ENCODE results near the gene KIAA0825.
"Not testable (repeated sequence)": the region's sequence is repeated elsewhere in the genome, so short reads cannot be mapped to it uniquely, and the experiment has no call there.

KIAA0825 gene

DNA sequence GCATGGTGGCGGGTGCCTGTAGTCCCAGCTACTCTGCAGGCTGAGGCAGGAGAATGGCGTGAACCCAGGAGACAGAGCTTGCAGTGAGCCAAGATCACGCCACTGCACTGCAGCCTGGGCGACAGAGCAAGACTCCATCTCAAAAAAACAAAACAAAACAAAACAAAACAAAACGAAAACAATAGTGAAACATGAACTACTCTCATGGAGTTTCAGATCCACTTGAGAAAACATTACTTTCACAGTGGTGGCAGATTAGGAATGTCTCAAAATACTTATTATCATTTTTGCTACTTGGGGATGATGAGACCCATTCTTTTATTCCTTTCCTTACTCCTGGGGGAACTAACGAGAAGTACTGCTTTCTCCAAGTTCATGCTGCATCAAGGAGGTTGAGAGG is 448.2 kb downstream of the KIAA0825 start:
- not testable (repeated sequence) for DNase-seq

DNA sequence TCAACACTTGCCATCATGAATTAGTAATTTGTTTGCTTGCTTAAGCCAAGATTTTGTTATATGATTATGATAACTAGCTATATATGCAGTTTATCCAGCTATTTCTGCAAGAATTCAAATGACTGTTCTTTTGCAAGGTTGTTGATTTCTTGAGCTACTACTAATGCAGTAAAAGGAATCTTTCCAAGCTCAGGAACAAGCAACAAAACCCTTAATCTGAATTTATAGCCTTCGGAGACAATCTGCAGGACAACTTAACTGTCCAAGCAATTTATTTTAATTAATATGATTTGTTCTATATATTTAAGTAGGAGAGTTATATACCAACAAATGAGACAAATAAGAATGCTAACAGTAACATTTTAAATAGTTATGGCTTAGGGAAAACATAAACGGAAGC is 450.3 kb downstream of the KIAA0825 start:
- DNase-seq, result no peak

DNA sequence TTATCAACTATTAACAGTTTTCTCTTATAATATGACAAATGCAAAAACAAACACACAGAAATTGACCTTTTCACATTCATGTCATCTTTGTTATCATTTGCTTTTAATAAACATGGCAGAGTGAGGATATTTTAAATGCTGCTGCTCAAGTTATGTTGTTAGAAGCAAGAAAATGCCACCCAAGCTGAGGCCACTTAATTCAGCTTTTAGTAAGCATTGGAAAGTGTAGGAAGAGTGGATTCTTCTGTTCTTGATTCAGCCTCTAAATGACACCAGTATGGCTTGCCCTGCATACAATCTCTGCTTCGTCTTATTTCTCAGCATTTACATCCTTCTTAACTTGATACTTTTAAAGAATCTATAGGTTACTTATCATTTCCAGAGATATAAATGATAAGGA is 456.6 kb downstream of the KIAA0825 start:
- no peak for DNase-seq

DNA sequence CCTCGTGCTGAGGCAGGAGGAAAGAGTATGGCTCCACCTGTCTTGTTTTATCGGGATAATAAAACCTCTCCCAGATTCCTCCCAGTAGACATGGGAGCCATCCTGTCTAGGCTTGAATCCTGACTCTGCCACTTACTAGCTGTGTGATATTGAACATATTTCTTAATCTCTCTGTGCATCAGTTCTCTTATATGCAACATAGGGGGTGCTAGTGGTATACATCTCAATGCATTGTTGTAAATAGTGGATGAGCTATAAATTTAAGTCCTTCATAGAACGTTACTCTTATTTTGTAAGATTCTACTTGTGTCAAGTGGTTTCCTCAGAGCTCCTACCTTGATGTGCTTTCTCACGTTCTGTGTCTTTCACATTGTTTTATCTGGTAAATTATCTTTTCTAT is 459.3 kb downstream of the KIAA0825 start:
- no peak for DNase-seq

DNA sequence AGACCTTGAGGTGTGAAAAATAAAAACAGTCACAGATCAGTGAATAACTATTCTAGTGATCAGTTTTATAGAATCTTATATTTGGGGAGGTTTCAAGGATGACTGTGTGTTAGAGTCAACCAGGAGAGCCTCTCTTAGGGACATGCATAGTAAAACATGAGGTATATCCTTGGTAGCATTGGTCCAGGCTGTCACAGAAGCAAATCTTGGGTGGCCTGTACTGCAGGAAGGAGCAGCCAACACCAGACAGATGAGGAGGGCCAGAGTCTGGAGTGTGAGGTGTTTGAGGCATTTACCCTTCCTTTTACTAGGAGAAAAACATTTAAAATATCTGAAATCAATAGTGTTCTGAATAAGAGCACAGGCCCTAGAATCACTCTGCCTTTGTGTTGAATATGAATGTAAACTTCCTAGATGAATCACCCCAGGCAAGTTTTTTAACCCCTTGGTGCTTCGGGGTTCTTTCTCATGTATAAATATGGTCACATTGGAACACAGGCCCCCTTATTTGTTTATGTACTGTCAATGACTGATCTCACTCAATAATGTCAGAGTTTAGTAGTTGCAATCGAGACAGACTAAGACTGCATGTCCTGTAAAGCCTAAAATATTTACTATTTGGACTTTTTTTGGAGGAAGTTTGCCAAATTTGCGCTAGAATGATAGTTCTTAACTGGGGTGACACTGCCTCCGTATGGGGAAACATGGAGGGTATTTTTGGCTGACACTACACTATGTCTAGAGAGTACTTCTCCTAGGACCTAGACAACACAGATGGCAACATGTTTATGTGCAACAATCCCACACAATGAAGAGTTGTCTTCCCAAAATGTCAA is 460.5 kb downstream of the KIAA0825 start:
- DNase-seq, result no peak

DNA sequence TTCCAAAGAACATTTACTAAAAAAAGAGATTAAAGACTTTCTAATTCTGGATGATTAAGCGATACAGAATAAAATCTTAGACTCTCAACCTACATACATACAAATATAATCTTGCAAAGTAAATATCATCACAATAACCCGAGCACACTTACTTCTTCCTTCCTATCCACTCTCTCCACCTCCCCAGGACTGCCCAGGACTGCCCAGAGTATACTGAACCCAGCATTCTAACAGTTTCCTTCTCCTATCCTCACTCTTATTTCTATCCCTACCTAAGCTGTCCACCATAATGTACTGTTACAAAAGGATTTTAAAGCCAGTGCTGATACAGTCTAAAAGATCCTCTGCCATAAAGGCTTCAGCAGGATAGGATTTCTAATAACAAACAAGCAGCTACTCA is 463.7 kb downstream of the KIAA0825 start:
- DNase-seq, result no peak

DNA sequence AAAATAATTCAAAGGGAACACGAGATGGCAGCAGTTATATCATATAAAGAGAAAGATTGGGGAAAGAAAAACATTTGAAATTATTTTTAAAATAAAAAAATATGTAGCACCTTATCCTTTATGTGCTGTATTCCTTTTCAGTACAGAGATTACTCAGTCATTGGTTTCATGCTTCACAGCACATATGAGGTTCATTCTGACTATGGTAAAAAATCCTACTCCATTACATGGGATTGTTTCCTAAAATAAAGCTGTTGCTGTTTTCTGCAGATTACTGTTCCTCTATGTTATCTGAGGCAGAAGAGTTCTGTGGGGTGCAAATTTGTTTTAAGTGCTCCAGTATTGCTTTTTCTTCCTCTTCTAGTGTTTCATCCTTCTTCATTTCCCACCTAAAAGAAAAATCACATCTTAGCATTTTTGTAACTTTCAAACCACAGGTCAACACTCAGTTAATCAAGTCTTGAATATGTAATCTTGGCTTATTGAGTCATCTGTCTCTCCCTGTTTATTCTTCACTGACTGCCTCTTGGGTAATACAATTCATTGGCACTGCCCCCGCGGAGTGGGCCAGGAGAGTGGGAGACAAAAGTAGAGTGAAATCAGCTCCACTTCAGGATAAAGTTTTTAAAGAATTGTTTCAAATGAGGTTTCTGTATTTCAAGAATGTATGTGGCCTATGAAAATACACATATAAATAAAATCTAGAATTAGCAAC is 464.5 kb downstream of the KIAA0825 start:
- no peak for DNase-seq

DNA sequence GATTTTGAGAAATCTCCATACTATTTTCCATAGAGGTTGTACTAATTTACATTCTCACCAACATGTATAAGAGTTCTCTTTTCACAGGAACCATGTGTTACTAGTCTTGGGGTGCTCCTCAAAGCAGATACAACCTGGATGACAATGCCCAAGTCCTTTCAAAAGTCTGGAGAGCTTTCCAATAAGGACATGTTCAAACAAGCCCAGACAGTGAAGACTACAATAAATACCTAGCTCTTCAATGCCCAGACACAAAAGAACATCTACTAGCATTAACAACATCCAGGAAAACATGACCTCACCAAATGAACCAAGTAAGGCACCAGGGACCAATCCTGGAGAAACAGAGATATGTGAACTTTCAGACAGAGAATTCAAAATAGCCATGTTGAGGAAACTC is 474.8 kb downstream of the KIAA0825 start:
- not testable (repeated sequence) for DNase-seq

DNA sequence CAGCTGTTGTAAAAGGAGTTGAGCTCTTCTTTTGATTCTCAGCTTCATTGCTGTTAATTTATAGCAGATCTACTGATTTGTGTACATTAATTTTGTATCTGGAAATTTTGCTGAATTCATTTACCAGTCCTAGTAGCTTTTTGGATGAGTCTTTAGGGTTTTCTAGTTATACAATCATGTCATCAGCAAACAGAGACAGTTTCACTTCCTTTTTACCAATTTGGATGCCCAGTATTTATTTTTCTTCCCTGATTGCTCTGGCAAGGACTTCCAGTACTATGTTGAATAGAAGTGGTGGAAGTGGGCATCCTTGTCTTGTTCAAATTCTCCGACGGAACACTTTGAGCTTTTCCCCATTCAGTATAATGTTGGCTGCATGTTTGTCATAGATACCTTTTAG is 478.1 kb downstream of the KIAA0825 start:
- DNase-seq, result no peak

DNA sequence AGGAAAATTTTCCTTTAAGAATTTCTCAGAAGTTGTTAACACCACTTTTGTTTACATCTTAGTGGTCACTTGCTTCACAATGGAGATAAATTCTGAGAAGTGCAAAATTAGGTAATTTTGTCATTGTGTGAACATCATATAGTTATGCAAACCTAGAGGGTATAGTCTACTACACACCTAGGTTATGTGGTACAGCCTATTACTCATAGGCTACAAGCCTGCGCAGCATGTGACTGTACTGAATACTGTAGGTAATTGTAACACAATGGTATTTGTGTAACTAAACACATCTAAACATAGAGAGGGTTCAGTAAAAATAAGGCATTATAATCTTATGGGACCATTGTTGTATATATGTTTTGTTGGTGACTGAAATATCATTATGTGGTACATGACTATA is 488.3 kb downstream of the KIAA0825 start:
- DNase-seq, result no peak

DNA sequence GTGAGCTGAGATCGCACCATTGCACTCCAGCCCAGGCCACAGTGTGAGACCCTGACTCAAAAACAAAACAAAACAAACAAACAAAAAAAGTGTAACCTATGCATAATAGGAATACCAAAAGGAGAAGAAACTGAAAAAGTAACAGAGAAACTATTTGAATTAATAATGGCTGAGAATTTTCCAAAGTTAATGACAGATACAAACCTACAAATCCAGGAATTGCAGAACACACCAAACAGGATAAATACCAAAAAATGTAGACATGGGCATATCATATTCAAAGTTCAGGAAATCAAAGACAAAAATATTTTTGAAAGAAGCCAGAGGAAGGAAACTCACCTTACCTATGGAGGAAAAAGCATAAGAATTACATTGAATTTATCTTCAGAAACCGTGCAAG is 493.3 kb downstream of the KIAA0825 start:
- no peak for DNase-seq

DNA sequence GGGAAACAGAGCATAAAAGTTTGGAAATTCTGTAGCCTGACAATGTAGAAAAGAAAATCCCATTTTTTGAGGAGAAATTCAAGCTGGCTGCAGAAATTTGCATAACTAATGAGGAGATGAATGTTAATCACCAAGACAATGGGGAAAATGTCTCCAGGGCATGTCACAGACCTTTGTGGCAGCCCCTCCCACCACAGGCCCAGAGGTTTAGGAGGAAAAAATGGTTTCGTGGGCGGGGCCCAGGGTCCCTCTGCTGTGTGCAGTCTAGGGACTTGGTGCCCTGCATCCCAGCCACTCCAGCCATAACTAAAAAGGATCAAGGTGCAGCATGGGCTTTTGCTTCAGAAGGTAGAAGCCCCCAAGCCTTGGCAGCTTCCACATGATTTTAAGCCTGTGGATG is 502.1 kb downstream of the KIAA0825 start:
- DNase-seq, result not testable (repeated sequence)

DNA sequence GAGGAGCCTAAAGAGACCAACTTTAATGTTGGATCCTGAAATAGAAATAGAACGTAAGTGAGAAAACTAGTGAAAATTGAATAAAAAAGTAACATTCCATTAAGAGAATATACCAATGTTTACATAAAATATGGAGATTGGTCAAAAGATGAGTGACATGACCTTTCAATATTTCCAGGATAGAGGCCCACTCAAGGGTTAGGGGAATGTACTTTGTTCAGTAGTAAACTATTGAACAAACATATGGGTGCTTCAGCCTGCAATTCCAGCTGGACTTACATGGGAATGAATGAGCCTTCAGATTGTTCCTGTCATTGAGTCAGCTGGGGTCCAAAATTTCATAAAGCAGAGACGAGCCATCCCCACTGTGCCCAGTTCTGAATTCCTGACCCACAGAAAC is 505.3 kb downstream of the KIAA0825 start:
- no peak for DNase-seq

DNA sequence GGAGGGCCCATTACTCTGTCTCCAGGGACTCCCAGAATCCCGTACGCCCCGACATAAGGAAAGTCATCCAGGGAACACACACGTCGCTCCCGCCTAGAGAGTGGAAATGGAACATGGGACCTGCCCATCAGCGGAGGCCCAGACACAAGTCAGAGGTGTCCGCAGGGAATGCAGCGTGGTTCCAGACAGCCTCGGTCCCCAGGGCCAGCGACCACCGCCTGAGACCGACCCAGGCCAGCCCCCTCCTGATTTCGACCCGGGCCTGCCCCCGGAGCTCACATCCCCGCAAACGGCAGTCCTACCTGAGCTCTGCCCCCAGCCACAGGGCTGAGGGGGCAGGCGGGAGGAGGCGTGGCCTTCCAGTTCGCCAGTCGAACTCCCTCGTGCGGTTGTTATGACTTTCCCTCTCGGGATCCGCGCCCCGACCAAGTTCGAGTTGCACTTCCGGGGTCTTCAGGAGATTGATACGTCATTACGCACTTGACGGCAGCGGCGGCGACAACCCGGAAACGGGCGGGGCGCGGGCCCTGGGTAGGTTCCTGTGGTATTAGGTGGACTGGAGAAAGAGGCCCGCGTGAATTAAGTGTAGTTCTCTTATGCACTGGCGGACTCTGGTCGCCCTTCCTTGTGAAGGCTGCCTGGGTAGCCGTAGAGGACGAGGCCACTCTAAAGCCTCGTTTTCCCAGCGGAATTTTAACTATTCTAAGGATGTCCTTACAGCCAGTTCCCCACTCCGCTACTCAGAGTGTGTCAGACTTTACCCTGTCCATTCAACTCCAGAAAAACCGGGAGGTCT is 507.0 kb downstream of the KIAA0825 start:
- peak; percentile 92 for DNase-seq

DNA sequence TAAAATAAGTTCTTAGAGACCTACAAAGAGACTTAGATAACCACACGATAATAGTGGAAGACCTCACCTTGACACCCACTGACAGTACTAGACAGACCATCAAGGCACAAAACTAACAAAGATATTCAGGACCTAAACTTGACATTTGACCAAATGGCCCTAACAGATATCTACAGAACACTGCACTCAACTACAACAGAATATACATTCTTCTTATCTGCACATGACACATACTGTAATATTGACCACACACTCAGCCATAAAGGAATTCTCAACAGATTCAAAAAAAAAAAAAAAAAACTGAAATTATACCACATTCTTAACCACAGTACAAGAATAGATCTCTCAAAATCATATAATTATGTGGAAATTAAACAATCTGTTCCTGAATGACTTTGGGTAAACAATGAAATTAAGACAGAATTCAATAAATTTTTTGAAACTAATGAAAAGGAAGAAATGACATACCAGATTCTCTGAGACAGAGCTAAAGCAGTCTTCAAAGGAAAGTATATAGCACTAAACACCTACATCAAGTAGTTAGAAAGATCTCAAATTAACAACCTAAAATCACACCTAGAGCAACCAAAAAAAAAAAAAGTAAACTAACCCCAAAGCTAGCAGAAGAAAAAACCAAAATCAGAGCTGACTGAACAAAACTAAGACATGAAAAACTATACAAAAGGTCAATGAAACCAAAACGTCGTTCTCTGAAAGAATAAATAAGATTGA is 514.7 kb downstream of the KIAA0825 start:
- no peak for DNase-seq
